WTC11 (cell line): Measurements from ENCODE around the gene SOX5.

Experiments
- ETV6 ChIP-seq: sonication (generic); formaldehyde crosslinking; IDR thresholded peaks from 2 replicates; pipeline ENCODE4 v1.8.1; 2022; ENCODE audit warnings: mild to moderate bottlenecking, missing genetic modification reagents
- MYBL2 ChIP-seq: sonication (generic); formaldehyde crosslinking; IDR thresholded peaks from 2 replicates; pipeline ENCODE4 v1.8.1; 2023; ENCODE audit warnings: mild to moderate bottlenecking, moderate library complexity, missing genetic modification reagents
- NR1H2 ChIP-seq: sonication (generic); formaldehyde crosslinking; IDR thresholded peaks from 2 replicates; pipeline ENCODE4 v1.9.0; 2021; ENCODE audit warnings: mild to moderate bottlenecking, moderate library complexity, missing genetic modification reagents
- SP1 ChIP-seq: sonication (generic); formaldehyde crosslinking; conservative IDR thresholded peaks from 2 replicates; pipeline ENCODE4 v1.8.1; 2022; ENCODE audit warnings: missing genetic modification reagents
- TEAD4 ChIP-seq: sonication (generic); formaldehyde crosslinking; IDR thresholded peaks from 2 replicates; pipeline ENCODE4 v1.8.0; 2022; ENCODE audit warnings: mild to moderate bottlenecking, missing genetic modification reagents
- ZNF317 ChIP-seq: sonication (generic); formaldehyde crosslinking; IDR thresholded peaks from 2 replicates; pipeline ENCODE4 v1.8.1; 2023; ENCODE audit warnings: low read depth, mild to moderate bottlenecking, moderate library complexity, missing genetic modification reagents, borderline replicate concordance
- TF ChIP-seq, protein P1 (sequence below): sonication (generic); formaldehyde crosslinking; IDR thresholded peaks from 2 replicates; pipeline ENCODE4 v1.8.1; 2023; ENCODE audit warnings: mild to moderate bottlenecking, missing genetic modification reagents
- TF ChIP-seq, protein P2 (sequence below): sonication (generic); formaldehyde crosslinking; conservative IDR thresholded peaks from 2 replicates; pipeline ENCODE4 v1.8.1; 2023; ENCODE audit warnings: mild to moderate bottlenecking, low read depth, missing genetic modification reagents, moderate library complexity
- TF ChIP-seq, protein P3 (sequence below): fragments of 250-450 bp; sonication (Bioruptor Pico); IDR thresholded peaks from 2 replicates; pipeline ENCODE4 v1.9.0; 2021; ENCODE audit warnings: mild to moderate bottlenecking, borderline replicate concordance
- TF ChIP-seq, protein P4 (sequence below): fragments of 200-600 bp; IDR thresholded peaks from 2 replicates; pipeline ENCODE4 v1.8.0; 2022; ENCODE audit warnings: antibody characterized with exemption
- TF ChIP-seq, protein P5 (sequence below): sonication (generic); formaldehyde crosslinking; IDR thresholded peaks from 2 replicates; pipeline ENCODE4 v1.8.1; 2022; ENCODE audit warnings: low read depth, missing genetic modification reagents, borderline replicate concordance
- TF ChIP-seq, protein P6 (sequence below): fragments of 250-450 bp; sonication (Bioruptor Pico); IDR thresholded peaks from 2 replicates; pipeline ENCODE4 v1.9.0; 2021; ENCODE audit warnings: mild to moderate bottlenecking
- TF ChIP-seq, protein P7 (sequence below): sonication (generic); formaldehyde crosslinking; IDR thresholded peaks from 2 replicates; pipeline ENCODE4 v1.8.1; 2022; ENCODE audit warnings: low read depth, mild to moderate bottlenecking, moderate library complexity, missing genetic modification reagents, borderline replicate concordance

DNA sequence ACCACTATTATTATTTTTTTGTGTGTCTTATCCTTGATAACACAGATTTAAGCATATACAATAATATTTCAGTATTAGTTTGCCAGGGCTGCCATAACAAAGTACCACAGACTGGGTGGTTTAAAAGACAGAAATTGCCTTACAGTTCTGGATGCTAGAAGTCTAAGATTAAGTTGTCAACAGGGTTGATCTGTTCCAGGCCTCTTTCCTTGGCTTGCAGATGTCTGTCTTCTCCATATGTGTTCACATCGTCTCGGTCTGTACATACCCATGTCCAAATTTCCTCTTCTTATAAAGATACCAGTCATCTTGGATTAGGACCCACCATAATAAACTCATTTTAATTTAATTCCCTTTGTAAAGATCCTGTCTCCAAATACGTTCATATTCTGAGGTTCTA, 204.8 kb downstream of the SOX5 start:
- TF ChIP-seq NR1H2 (CRISPR knock-in tag) (no peak), ETV6 (CRISPR knock-in tag) (no peak), SP1 (no peak), TEAD4 (no peak), MYBL2 (CRISPR knock-in tag) (no peak), ZNF317 (CRISPR knock-in tag) (no peak)
- TF ChIP-seq, protein P1, sequence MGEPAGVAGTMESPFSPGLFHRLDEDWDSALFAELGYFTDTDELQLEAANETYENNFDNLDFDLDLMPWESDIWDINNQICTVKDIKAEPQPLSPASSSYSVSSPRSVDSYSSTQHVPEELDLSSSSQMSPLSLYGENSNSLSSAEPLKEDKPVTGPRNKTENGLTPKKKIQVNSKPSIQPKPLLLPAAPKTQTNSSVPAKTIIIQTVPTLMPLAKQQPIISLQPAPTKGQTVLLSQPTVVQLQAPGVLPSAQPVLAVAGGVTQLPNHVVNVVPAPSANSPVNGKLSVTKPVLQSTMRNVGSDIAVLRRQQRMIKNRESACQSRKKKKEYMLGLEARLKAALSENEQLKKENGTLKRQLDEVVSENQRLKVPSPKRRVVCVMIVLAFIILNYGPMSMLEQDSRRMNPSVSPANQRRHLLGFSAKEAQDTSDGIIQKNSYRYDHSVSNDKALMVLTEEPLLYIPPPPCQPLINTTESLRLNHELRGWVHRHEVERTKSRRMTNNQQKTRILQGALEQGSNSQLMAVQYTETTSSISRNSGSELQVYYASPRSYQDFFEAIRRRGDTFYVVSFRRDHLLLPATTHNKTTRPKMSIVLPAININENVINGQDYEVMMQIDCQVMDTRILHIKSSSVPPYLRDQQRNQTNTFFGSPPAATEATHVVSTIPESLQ (CRISPR knock-in tag) = no peak
- TF ChIP-seq, protein P2, sequence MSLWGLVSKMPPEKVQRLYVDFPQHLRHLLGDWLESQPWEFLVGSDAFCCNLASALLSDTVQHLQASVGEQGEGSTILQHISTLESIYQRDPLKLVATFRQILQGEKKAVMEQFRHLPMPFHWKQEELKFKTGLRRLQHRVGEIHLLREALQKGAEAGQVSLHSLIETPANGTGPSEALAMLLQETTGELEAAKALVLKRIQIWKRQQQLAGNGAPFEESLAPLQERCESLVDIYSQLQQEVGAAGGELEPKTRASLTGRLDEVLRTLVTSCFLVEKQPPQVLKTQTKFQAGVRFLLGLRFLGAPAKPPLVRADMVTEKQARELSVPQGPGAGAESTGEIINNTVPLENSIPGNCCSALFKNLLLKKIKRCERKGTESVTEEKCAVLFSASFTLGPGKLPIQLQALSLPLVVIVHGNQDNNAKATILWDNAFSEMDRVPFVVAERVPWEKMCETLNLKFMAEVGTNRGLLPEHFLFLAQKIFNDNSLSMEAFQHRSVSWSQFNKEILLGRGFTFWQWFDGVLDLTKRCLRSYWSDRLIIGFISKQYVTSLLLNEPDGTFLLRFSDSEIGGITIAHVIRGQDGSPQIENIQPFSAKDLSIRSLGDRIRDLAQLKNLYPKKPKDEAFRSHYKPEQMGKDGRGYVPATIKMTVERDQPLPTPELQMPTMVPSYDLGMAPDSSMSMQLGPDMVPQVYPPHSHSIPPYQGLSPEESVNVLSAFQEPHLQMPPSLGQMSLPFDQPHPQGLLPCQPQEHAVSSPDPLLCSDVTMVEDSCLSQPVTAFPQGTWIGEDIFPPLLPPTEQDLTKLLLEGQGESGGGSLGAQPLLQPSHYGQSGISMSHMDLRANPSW (CRISPR knock-in tag) = no peak
- TF ChIP-seq, protein P3, sequence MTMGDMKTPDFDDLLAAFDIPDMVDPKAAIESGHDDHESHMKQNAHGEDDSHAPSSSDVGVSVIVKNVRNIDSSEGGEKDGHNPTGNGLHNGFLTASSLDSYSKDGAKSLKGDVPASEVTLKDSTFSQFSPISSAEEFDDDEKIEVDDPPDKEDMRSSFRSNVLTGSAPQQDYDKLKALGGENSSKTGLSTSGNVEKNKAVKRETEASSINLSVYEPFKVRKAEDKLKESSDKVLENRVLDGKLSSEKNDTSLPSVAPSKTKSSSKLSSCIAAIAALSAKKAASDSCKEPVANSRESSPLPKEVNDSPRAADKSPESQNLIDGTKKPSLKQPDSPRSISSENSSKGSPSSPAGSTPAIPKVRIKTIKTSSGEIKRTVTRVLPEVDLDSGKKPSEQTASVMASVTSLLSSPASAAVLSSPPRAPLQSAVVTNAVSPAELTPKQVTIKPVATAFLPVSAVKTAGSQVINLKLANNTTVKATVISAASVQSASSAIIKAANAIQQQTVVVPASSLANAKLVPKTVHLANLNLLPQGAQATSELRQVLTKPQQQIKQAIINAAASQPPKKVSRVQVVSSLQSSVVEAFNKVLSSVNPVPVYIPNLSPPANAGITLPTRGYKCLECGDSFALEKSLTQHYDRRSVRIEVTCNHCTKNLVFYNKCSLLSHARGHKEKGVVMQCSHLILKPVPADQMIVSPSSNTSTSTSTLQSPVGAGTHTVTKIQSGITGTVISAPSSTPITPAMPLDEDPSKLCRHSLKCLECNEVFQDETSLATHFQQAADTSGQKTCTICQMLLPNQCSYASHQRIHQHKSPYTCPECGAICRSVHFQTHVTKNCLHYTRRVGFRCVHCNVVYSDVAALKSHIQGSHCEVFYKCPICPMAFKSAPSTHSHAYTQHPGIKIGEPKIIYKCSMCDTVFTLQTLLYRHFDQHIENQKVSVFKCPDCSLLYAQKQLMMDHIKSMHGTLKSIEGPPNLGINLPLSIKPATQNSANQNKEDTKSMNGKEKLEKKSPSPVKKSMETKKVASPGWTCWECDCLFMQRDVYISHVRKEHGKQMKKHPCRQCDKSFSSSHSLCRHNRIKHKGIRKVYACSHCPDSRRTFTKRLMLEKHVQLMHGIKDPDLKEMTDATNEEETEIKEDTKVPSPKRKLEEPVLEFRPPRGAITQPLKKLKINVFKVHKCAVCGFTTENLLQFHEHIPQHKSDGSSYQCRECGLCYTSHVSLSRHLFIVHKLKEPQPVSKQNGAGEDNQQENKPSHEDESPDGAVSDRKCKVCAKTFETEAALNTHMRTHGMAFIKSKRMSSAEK (CRISPR knock-in tag) = no peak
- TF ChIP-seq, protein P4, sequence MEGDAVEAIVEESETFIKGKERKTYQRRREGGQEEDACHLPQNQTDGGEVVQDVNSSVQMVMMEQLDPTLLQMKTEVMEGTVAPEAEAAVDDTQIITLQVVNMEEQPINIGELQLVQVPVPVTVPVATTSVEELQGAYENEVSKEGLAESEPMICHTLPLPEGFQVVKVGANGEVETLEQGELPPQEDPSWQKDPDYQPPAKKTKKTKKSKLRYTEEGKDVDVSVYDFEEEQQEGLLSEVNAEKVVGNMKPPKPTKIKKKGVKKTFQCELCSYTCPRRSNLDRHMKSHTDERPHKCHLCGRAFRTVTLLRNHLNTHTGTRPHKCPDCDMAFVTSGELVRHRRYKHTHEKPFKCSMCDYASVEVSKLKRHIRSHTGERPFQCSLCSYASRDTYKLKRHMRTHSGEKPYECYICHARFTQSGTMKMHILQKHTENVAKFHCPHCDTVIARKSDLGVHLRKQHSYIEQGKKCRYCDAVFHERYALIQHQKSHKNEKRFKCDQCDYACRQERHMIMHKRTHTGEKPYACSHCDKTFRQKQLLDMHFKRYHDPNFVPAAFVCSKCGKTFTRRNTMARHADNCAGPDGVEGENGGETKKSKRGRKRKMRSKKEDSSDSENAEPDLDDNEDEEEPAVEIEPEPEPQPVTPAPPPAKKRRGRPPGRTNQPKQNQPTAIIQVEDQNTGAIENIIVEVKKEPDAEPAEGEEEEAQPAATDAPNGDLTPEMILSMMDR = no peak
- TF ChIP-seq, protein P5, sequence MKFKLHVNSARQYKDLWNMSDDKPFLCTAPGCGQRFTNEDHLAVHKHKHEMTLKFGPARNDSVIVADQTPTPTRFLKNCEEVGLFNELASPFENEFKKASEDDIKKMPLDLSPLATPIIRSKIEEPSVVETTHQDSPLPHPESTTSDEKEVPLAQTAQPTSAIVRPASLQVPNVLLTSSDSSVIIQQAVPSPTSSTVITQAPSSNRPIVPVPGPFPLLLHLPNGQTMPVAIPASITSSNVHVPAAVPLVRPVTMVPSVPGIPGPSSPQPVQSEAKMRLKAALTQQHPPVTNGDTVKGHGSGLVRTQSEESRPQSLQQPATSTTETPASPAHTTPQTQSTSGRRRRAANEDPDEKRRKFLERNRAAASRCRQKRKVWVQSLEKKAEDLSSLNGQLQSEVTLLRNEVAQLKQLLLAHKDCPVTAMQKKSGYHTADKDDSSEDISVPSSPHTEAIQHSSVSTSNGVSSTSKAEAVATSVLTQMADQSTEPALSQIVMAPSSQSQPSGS = no peak
- TF ChIP-seq, protein P6, sequence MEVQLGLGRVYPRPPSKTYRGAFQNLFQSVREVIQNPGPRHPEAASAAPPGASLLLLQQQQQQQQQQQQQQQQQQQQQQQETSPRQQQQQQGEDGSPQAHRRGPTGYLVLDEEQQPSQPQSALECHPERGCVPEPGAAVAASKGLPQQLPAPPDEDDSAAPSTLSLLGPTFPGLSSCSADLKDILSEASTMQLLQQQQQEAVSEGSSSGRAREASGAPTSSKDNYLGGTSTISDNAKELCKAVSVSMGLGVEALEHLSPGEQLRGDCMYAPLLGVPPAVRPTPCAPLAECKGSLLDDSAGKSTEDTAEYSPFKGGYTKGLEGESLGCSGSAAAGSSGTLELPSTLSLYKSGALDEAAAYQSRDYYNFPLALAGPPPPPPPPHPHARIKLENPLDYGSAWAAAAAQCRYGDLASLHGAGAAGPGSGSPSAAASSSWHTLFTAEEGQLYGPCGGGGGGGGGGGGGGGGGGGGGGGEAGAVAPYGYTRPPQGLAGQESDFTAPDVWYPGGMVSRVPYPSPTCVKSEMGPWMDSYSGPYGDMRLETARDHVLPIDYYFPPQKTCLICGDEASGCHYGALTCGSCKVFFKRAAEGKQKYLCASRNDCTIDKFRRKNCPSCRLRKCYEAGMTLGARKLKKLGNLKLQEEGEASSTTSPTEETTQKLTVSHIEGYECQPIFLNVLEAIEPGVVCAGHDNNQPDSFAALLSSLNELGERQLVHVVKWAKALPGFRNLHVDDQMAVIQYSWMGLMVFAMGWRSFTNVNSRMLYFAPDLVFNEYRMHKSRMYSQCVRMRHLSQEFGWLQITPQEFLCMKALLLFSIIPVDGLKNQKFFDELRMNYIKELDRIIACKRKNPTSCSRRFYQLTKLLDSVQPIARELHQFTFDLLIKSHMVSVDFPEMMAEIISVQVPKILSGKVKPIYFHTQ (CRISPR knock-in tag) = no peak
- TF ChIP-seq, protein P7, sequence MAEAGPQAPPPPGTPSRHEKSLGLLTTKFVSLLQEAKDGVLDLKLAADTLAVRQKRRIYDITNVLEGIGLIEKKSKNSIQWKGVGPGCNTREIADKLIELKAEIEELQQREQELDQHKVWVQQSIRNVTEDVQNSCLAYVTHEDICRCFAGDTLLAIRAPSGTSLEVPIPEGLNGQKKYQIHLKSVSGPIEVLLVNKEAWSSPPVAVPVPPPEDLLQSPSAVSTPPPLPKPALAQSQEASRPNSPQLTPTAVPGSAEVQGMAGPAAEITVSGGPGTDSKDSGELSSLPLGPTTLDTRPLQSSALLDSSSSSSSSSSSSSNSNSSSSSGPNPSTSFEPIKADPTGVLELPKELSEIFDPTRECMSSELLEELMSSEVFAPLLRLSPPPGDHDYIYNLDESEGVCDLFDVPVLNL (CRISPR knock-in tag) = no peak
